Upper lobe of right lung (tissue), 1 donor: ENCODE data around the gene HS6ST3. TPM values are rescaled to one million over a fixed set of nuclear protein-coding genes. Genes with fewer than 3 reads are reported as not detected.

Experiments used
- ATAC-seq: fragments of 200-7000 bp; cut with Tn5 transposase; one replicate; pipeline ENCODE4 v1.9.1; 2020; ENCODE audit warnings: mild to moderate bottlenecking, moderate library complexity
- DNase-seq: peaks from one replicate; pipeline ENCODE4 v3.0.0-alpha.2; 2020
- H3K27ac ChIP-seq: fragments of 200-600 bp; one replicate; pipeline ENCODE4 v1.8.0; 2022
- H3K27me3 ChIP-seq: fragments of 200-600 bp; one replicate; pipeline ENCODE4 v1.8.0; 2022; ENCODE audit warnings: mild to moderate bottlenecking
- H3K36me3 ChIP-seq: fragments of 200-600 bp; one replicate; pipeline ENCODE4 v1.8.0; 2022
- H3K4me1 ChIP-seq: fragments of 200-600 bp; one replicate; pipeline ENCODE4 v1.8.0; 2022
- H3K4me3 ChIP-seq: fragments of 200-600 bp; one replicate; pipeline ENCODE4 v1.8.0; 2022; ENCODE audit warnings: mild to moderate bottlenecking
- H3K9me3 ChIP-seq: fragments of 200-600 bp; one replicate; pipeline ENCODE4 v1.8.0; 2022
- CTCF ChIP-seq: fragments of 200-600 bp; IDR thresholded peaks from one replicate; pipeline ENCODE4 v1.8.0; 2022; ENCODE audit warnings: antibody characterized with exemption
- intact Hi-C: fragments of 100-400 bp; cut with DNase I; formaldehyde crosslinking; loops from one replicate; pipeline ENCODE4 v1.11.0; 2022
- total RNA-seq: library from RNA; stranded (reverse); fragmentation: NEBNext Ultra II Directional; extraction: Animal tissue kit (Norgen Biotek cat#: 25700); gene quantifications from one replicate; pipeline ENCODE4 v1.2.1, GENCODE V29; 2021
- donor health status: DM: no; HTN: yes; CAD: no; lungs with severe emphysema.

The HS6ST3 gene
- total RNA-seq, 1 donor from 2014 or later, result not detected

- Histone ChIP-seq H3K27me3 (no peaks in the 10 kb centered on the region), H3K9me3 (no peaks in the 10 kb centered on the region), H3K36me3 (no peaks in the 10 kb centered on the region), H3K4me1 (no peaks in the 10 kb centered on the region), H3K4me3 (no peak overlapping the region), H3K27ac (no peak overlapping the region)
- intact Hi-C loops, result no loop called here
- ATAC-seq (no peak), DNase-seq (no peak)
- no peak for TF ChIP-seq CTCF
Observed at GRCh38 chr13:96552559-96552958, 462.7 kb downstream of the HS6ST3 start.

- no peak overlapping the region for H3K4me3 ChIP-seq
- intact Hi-C loops, result no loop called here
- no peaks in the 10 kb centered on the region for H3K36me3 ChIP-seq
- TF ChIP-seq CTCF, result no peak
- H3K4me1 ChIP-seq, result no peaks in the 10 kb centered on the region
- no peak overlapping the region for H3K27ac ChIP-seq
- ATAC-seq, result no peak
- H3K9me3 ChIP-seq, result no peaks in the 10 kb centered on the region
- no peak for DNase-seq
- no peaks in the 10 kb centered on the region for H3K27me3 ChIP-seq
Observed at GRCh38 chr13:96553796-96554195, 463.9 kb downstream of the HS6ST3 start.

GRCh38 chr13:96573563-96573962 is 483.7 kb downstream of the HS6ST3 start:
- intact Hi-C loops, result no loop called here
- DNase-seq (no peak), ATAC-seq (no peak)
- no peaks in the 10 kb centered on the region for H3K27me3 ChIP-seq
- H3K4me3 ChIP-seq, result no peak overlapping the region
- H3K36me3 ChIP-seq, result no peaks in the 10 kb centered on the region
- TF ChIP-seq CTCF, result no peak
- H3K4me1 ChIP-seq, result no peaks in the 10 kb centered on the region
- no peak overlapping the region for H3K27ac ChIP-seq
- H3K9me3 ChIP-seq, result no peaks in the 10 kb centered on the region

GRCh38 chr13:96575423-96576320 is 485.8 kb downstream of the HS6ST3 start:
- H3K27ac ChIP-seq, result no peak overlapping the region
- intact Hi-C loops, result no loop called here
- H3K36me3 ChIP-seq, result no peaks in the 10 kb centered on the region
- H3K4me3 ChIP-seq, result no peak overlapping the region
- no peaks in the 10 kb centered on the region for H3K4me1 ChIP-seq
- TF ChIP-seq CTCF, result no peak
- ATAC-seq (no peak), DNase-seq (no peak)
- H3K27me3 ChIP-seq, result no peaks in the 10 kb centered on the region
- H3K9me3 ChIP-seq, result no peaks in the 10 kb centered on the region

- no peaks in the 10 kb centered on the region for H3K27me3 ChIP-seq
- no peak overlapping the region for H3K4me3 ChIP-seq
- no peaks in the 10 kb centered on the region for H3K36me3 ChIP-seq
- DNase-seq (no peak), ATAC-seq (no peak)
- intact Hi-C loops, result no loop called here
- no peaks in the 10 kb centered on the region for H3K9me3 ChIP-seq
- no peaks in the 10 kb centered on the region for H3K4me1 ChIP-seq
- no peak for TF ChIP-seq CTCF
- H3K27ac ChIP-seq, result no peak overlapping the region
Observed at GRCh38 chr13:96581741-96582140, 491.8 kb downstream of the HS6ST3 start.
